Fibroblast of lung (primary cell): ENCODE data around the gene ZBTB22.

Source experiments
- EZH2 ChIP-seq: IDR thresholded peaks from 2 replicates; pipeline ENCODE4 v1.5.1; 2012; ENCODE audit warnings: low read length, control low read depth, mild to moderate bottlenecking; ENCODE audit errors: missing control alignments
- TF ChIP-seq, protein P1 (sequence below), 2 donors: IDR thresholded peaks in 1 of 2; conservative IDR thresholded peaks in 1 of 2; 1 replicate in 1 of 2; 2 replicates in 1 of 2; pipeline ENCODE4 v1.5.1; 2011 to 2012; ENCODE audit warnings: low read length in 2 of 2, control low read depth in 1 of 2, inconsistent platforms in 1 of 2, low read depth in 1 of 2, mild to moderate bottlenecking in 1 of 2

DNA sequence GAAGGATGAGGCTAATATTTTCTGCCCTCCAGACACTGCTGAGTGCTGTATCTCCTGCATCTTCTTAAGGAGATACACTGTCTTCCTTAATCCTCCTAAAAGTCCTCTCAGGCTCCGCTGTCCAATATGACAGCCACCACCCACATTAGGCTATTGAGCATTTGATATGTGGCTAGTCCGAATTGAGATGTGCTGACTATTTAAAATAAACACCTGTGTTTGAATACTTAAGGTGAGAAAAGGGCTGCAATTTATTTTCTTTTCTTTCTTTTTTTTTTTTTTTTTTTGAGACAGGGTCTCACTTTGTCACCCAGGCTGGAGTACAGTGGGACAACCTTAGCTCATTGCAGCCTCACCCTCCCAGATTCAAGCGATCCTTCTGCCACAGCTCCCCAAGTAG, 15.7 kb downstream of the ZBTB22 start:
- TF ChIP-seq, protein P1, sequence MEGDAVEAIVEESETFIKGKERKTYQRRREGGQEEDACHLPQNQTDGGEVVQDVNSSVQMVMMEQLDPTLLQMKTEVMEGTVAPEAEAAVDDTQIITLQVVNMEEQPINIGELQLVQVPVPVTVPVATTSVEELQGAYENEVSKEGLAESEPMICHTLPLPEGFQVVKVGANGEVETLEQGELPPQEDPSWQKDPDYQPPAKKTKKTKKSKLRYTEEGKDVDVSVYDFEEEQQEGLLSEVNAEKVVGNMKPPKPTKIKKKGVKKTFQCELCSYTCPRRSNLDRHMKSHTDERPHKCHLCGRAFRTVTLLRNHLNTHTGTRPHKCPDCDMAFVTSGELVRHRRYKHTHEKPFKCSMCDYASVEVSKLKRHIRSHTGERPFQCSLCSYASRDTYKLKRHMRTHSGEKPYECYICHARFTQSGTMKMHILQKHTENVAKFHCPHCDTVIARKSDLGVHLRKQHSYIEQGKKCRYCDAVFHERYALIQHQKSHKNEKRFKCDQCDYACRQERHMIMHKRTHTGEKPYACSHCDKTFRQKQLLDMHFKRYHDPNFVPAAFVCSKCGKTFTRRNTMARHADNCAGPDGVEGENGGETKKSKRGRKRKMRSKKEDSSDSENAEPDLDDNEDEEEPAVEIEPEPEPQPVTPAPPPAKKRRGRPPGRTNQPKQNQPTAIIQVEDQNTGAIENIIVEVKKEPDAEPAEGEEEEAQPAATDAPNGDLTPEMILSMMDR (conservative IDR thresholded peaks at IDR 0.05 in 1 of 2, IDR thresholded peaks at IDR 0.05 in 1 of 2; ENCODE audit: low read depth in 1 of 2, low read length in 2 of 2) = no peak
- no peak for TF ChIP-seq EZH2
